HG02852 (cell line): Measurements from ENCODE around the gene AARS1.
"Not testable (repeated sequence)": the region's sequence is repeated elsewhere in the genome, so short reads cannot be mapped to it uniquely, and the experiment has no call there.

Source experiments
- ATAC-seq: cut with Tn5 transposase; IDR thresholded peaks from one replicate; pipeline ENCODE4 v1.9.1; 2021; ENCODE audit warnings: mild to moderate bottlenecking, moderate library complexity; ENCODE audit not compliant: unreplicated experiment

Gene AARS1

GRCh38 chr16:70276392-70276791, 12.9 kb downstream of the AARS1 start:
- no peak for ATAC-seq

GRCh38 chr16:70271696-70272095, 17.6 kb downstream of the AARS1 start:
- no peak for ATAC-seq

- no peak for ATAC-seq
Observed at GRCh38 chr16:70270176-70270575, 19.1 kb downstream of the AARS1 start.

GRCh38 chr16:70269471-70269870, 19.8 kb downstream of the AARS1 start:
- no peak for ATAC-seq

- not testable (repeated sequence) for ATAC-seq
Observed at GRCh38 chr16:70267922-70268321, 21.4 kb downstream of the AARS1 start.

GRCh38 chr16:70267516-70267915, 21.8 kb downstream of the AARS1 start:
- no peak for ATAC-seq

GRCh38 chr16:70259903-70260302, 29.4 kb downstream of the AARS1 start:
- ATAC-seq, result not testable (repeated sequence)

GRCh38 chr16:70258946-70259345, 30.4 kb downstream of the AARS1 start:
- ATAC-seq, result no peak

- ATAC-seq, result no peak
Observed at GRCh38 chr16:70258065-70258464, 31.2 kb downstream of the AARS1 start.

- ATAC-seq, result no peak
Observed at GRCh38 chr16:70257391-70257790, 31.9 kb downstream of the AARS1 start.

GRCh38 chr16:70255574-70255973, 33.7 kb downstream of the AARS1 start:
- ATAC-seq, result no peak

- ATAC-seq, result no peak
Observed at GRCh38 chr16:70254965-70255286, 34.4 kb downstream of the AARS1 start.

GRCh38 chr16:70254180-70254964, 34.9 kb downstream of the AARS1 start:
- no peak for ATAC-seq

GRCh38 chr16:70253291-70254106, 35.8 kb downstream of the AARS1 start:
- ATAC-seq, result no peak

GRCh38 chr16:70252355-70252988, 36.8 kb downstream of the AARS1 start:
- no peak for ATAC-seq

- ATAC-seq, result peak; percentile 85
Observed at GRCh38 chr16:70251629-70252354, 37.5 kb downstream of the AARS1 start, which contains the start of gene EXOSC6. EXOSC6 (minus strand) TSS chr16:70251940; CDS start chr16:70251900, 40 bp downstream.

GRCh38 chr16:70250748-70251628, 38.3 kb downstream of the AARS1 start:
- peak; percentile 41 for ATAC-seq

GRCh38 chr16:70249697-70250096, 39.6 kb downstream of the AARS1 start:
- not testable (repeated sequence) for ATAC-seq

- not testable (repeated sequence) for ATAC-seq
Observed at GRCh38 chr16:70238773-70239172, 50.5 kb downstream of the AARS1 start.

GRCh38 chr16:70231831-70232230, 57.5 kb downstream of the AARS1 start:
- not testable (repeated sequence) for ATAC-seq
